H1 (cell line): ENCODE results near the gene NHS. TPM values are rescaled to one million over a fixed set of nuclear protein-coding genes. Genes with fewer than 3 reads are reported as not detected.

Experiments
- CTCF ChIA-PET: fragments of 300-600 bp; sonication (Branson Sonifier 250); formaldehyde crosslinking; loops from one replicate; lab custom pipeline; 2021; ENCODE audit not compliant: partially characterized antibody; lab: Charles Lee
- POLR2A ChIA-PET: fragments of 300-600 bp; sonication (Branson Sonifier 250); formaldehyde crosslinking; loops from one replicate; lab custom pipeline; 2021; ENCODE audit warnings: inconsistent platforms; ENCODE audit not compliant: partially characterized antibody; lab: Charles Lee
- DNase-seq, 2 experiments: peaks; one replicate each; pipeline versions ENCODE4 v3.0.0 to v3.0.0-alpha.2; 2010 to 2022; ENCODE audit warnings: low spot score in 2 of 2, low read depth in 1 of 2, mixed read lengths in 1 of 2
- FAIRE-seq: peaks from 2 replicates; lab custom pipeline; 2011; peaks lifted over from hg19 to GRCh38; lab: Jason Lieb, UNC
- H2AFZ ChIP-seq: 2 replicates; pipeline ENCODE4 v1.8.1; 2012; ENCODE audit warnings: low read length, inconsistent platforms
- H2AK5ac ChIP-seq: 2 replicates; pipeline ENCODE4 v1.6.1; 2013; ENCODE audit warnings: low read depth, low read length
- H2BK120ac ChIP-seq: replicated peaks from 2 replicates; pipeline ENCODE3; 2013; ENCODE audit warnings: low read depth, low read length, inconsistent platforms
- H2BK12ac ChIP-seq: 2 replicates; pipeline ENCODE4 v1.6.1; 2013; ENCODE audit warnings: low read depth, low read length
- H2BK15ac ChIP-seq: 2 replicates; pipeline ENCODE4 v1.6.1; 2013; ENCODE audit warnings: low read length
- H2BK20ac ChIP-seq: 2 replicates; pipeline ENCODE4 v1.6.1; 2013; ENCODE audit warnings: low read length
- H2BK5ac ChIP-seq: 2 replicates; pipeline ENCODE4 v1.6.1; 2013; ENCODE audit warnings: low read depth, low read length
- H3K14ac ChIP-seq: 2 replicates; pipeline ENCODE4 v1.6.1; 2013; ENCODE audit warnings: inconsistent platforms; ENCODE audit not compliant: insufficient read length
- H3K18ac ChIP-seq: 2 replicates; pipeline ENCODE4 v1.6.1; 2013; ENCODE audit warnings: low read length; ENCODE audit errors: extremely low read depth
- H3K23ac ChIP-seq: 2 replicates; pipeline ENCODE4 v1.6.1; 2013; ENCODE audit warnings: inconsistent platforms; ENCODE audit not compliant: insufficient read length
- H3K23me2 ChIP-seq: 2 replicates; pipeline ENCODE4 v1.6.1; 2013; ENCODE audit warnings: low read depth, low read length
- H3K27ac ChIP-seq: 2 replicates; pipeline ENCODE4 v1.6.1; 2011; ENCODE audit warnings: low read depth, low read length, inconsistent platforms
- H3K27me3 ChIP-seq, 4 experiments: replicated peaks in 1 of 4; 1 replicate in 1 of 4; 2 replicates in 3 of 4; pipeline versions ENCODE4 v1.6.1 to v1.8.1; 2011 to 2013; ENCODE audit warnings: low read length in 3 of 4, mild to moderate bottlenecking in 3 of 4, inconsistent platforms in 2 of 4, mixed read lengths in 2 of 4, moderate library complexity in 1 of 4; ENCODE audit not compliant: control insufficient read depth in 3 of 4, insufficient read depth in 3 of 4; ENCODE audit errors: extremely low read depth in 1 of 4
- H3K36me3 ChIP-seq, 4 experiments: 2 replicates each; pipeline versions ENCODE4 v1.6.1 to v1.8.1; 2011 to 2013; ENCODE audit warnings: mild to moderate bottlenecking in 4 of 4, low read length in 3 of 4, moderate library complexity in 2 of 4, control low read depth in 1 of 4, inconsistent platforms in 1 of 4; ENCODE audit not compliant: insufficient read depth in 4 of 4, control insufficient read depth in 2 of 4
- H3K4ac ChIP-seq: replicated peaks from 2 replicates; pipeline ENCODE3; 2013; ENCODE audit warnings: low read length, low read depth, mixed read lengths, inconsistent platforms; ENCODE audit not compliant: insufficient read length
- H3K4me1 ChIP-seq, 4 experiments: replicated peaks in 1 of 4; 1 replicate in 1 of 4; 2 replicates in 3 of 4; pipeline versions ENCODE4 v1.6.1 to v1.8.1; 2011 to 2013; ENCODE audit warnings: low read length in 3 of 4, inconsistent platforms in 2 of 4, mixed read lengths in 1 of 4; ENCODE audit not compliant: insufficient read depth in 4 of 4, control insufficient read depth in 3 of 4
- H3K4me2 ChIP-seq, 2 experiments: 2 replicates each; pipeline versions ENCODE4 v1.6.1 to v1.8.1; 2011 to 2013; ENCODE audit warnings: low read depth in 2 of 2, low read length in 2 of 2, control low read depth in 1 of 2, inconsistent platforms in 1 of 2, mild to moderate bottlenecking in 1 of 2; ENCODE audit not compliant: insufficient read depth in 1 of 2
- H3K4me3 ChIP-seq, 4 experiments: fragments of 200-600, 300-600 bp in 1 of 4; sonication (generic), shearing (Covaris generic), sonication (Bioruptor Twin) in 1 of 4; 2 replicates each; pipeline versions ENCODE4 v1.5.1 to v1.8.1; 2011 to 2016; ENCODE audit warnings: low read length in 4 of 4, low read depth in 3 of 4, control low read depth in 2 of 4, inconsistent platforms in 2 of 4, mild to moderate bottlenecking in 2 of 4, mixed read lengths in 1 of 4, moderate library complexity in 1 of 4; ENCODE audit not compliant: insufficient read depth in 2 of 4; ENCODE audit errors: extremely low read depth in 1 of 4
- H3K56ac ChIP-seq: replicated peaks from 2 replicates; pipeline ENCODE3; 2013; ENCODE audit warnings: low read depth, mild to moderate bottlenecking, mixed read lengths, low read length, inconsistent platforms; ENCODE audit not compliant: insufficient read length
- H3K79me1 ChIP-seq: 2 replicates; pipeline ENCODE4 v1.6.1; 2013; ENCODE audit warnings: low read depth, low read length, control low read depth
- H3K79me2 ChIP-seq, 2 experiments: 2 replicates each; pipeline versions ENCODE4 v1.6.1 to v1.8.1; 2012 to 2013; ENCODE audit warnings: low read length in 2 of 2, mild to moderate bottlenecking in 2 of 2, inconsistent platforms in 1 of 2; ENCODE audit not compliant: insufficient read depth in 2 of 2, control insufficient read depth in 1 of 2
- H3K9ac ChIP-seq, 4 experiments: replicated peaks in 1 of 4; 1 replicate in 1 of 4; 2 replicates in 3 of 4; pipeline versions ENCODE4 v1.6.1 to v1.8.1; 2011 to 2013; ENCODE audit warnings: low read depth in 3 of 4, low read length in 3 of 4, control low read depth in 2 of 4, mild to moderate bottlenecking in 2 of 4, moderate library complexity in 2 of 4, inconsistent platforms in 1 of 4; ENCODE audit errors: extremely low read depth in 1 of 4
- H3K9me3 ChIP-seq, 2 experiments: 2 replicates each; pipeline versions ENCODE4 v1.6.1 to v1.8.1; 2012 to 2013; ENCODE audit warnings: mild to moderate bottlenecking in 2 of 2, moderate library complexity in 2 of 2, control low read depth in 1 of 2, inconsistent platforms in 1 of 2, low read depth in 1 of 2, low read length in 1 of 2, mixed read lengths in 1 of 2; ENCODE audit not compliant: insufficient read depth in 2 of 2
- H4K20me1 ChIP-seq, 2 experiments: replicated peaks in 1 of 2; 2 replicates each; pipeline versions ENCODE3 to v1.8.1; 2011 to 2013; ENCODE audit warnings: inconsistent platforms in 2 of 2, low read length in 2 of 2, mild to moderate bottlenecking in 1 of 2; ENCODE audit not compliant: insufficient read depth in 2 of 2, control insufficient read depth in 1 of 2
- H4K5ac ChIP-seq: 2 replicates; pipeline ENCODE4 v1.6.1; 2013; ENCODE audit warnings: low read length, low read depth, mixed read lengths, inconsistent platforms; ENCODE audit not compliant: insufficient read length
- H4K8ac ChIP-seq: 2 replicates; pipeline ENCODE4 v1.8.0; 2013; ENCODE audit warnings: mild to moderate bottlenecking, moderate library complexity, low read length, inconsistent platforms; ENCODE audit not compliant: insufficient read depth; ENCODE audit errors: extremely low read depth
- H4K91ac ChIP-seq: replicated peaks from 2 replicates; pipeline ENCODE3; 2013; ENCODE audit warnings: low read length, mixed read lengths, inconsistent platforms; ENCODE audit not compliant: insufficient read length
- RNF2 ChIP-seq: fragments of 200-900, 300-1000 bp; sonication (generic); IDR thresholded peaks from 2 replicates; pipeline ENCODE4 v1.7.1; 2016; ENCODE audit warnings: borderline replicate concordance, low read depth, mild to moderate bottlenecking, antibody characterized with exemption, low read length; ENCODE audit not compliant: poor library complexity, severe bottlenecking; ENCODE audit errors: missing control alignments
- WGBS, 2 experiments: shearing (Covaris generic) in 1 of 2; methylation state at CpG; one replicate each; pipeline versions ENCODE4 v1.1.6 to v1.1.7; 2013 to 2015; ENCODE audit warnings: low lambda C conversion rate in 2 of 2, mixed read lengths in 2 of 2, inconsistent platforms in 1 of 2, low coverage in 1 of 2, missing lambda C conversion rate in 1 of 2; ENCODE audit not compliant: insufficient replicate concordance in 2 of 2, insufficient coverage in 1 of 2, insufficient read length in 1 of 2; ENCODE audit errors: extremely low coverage in 1 of 2, missing lambda C conversion rate in 1 of 2; 5-methylcytosine and 5-hydroxymethylcytosine counted together
- polyA plus RNA-seq, 7 experiments: library from polyadenylated mRNA; depleted of rRNA in 3 of 7; stranded (reverse) in 5 of 7; unstranded in 2 of 7; fragments of >200 nt in 5 of 7; fragments of 200-250 nt in 2 of 7; gene quantifications; 1 replicate in 5 of 7; 2 replicates in 1 of 7; 4 replicates in 1 of 7; pipeline versions ENCODE4 v1.2.1 to v1.2.3, GENCODE V29; 2011 to 2013; ENCODE audit warnings: missing spikeins in 2 of 7, mixed read lengths in 2 of 7
- total RNA-seq: library from RNA; stranded (reverse); fragmentation: NEBNext Ultra II Directional; extraction: Animal tissue kit (Norgen Biotek cat#: 25700); gene quantifications from 2 replicates; pipeline ENCODE4 v1.2.1, GENCODE V29; 2021

NHS gene
- total and polyA plus RNA-seq, 2 of the 8 experiments (the other 6 are each of a cell fraction or from before 2014, with no cell fraction given) = 2.2 to 6.7 TPM

DNA sequence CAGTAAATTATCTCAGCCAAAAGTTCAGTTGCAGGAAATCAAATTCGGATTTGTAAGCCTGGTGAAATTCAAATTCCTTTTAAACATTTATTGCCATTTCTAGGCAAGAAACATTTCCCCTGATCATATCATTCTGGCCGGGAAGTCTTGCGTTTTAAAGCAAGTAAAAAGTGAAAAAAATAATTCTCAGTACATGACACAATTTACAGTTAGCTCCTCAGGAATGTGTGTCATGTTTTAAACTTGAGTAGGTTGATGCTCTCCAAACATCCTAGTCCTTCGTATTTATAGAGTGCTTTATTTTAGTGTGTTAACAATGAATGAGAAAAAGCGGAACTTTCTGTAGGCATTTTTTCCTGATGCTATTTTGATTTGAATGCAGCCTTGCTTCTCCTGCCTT, 204.0 kb downstream of the NHS start:
- POLR2A ChIA-PET = no interaction called here
- DNase-seq = no peak
- 86% methylated on average over 5 of the region's 5 CpGs; no CpG with 5 or more reads in 1 of the 2 experiments for WGBS, 2 experiments

More for the DNA sequence above, 204.0 kb downstream of the NHS start:
- no peaks in the 10 kb centered on the region for H3K23me2 ChIP-seq
- H3K4ac ChIP-seq = no peak overlapping the region
- no peak overlapping the region for H2BK15ac ChIP-seq
- no peak for TF ChIP-seq RNF2
- H3K27me3 ChIP-seq = no peaks in the 10 kb centered on the region
- H3K27ac ChIP-seq = no peak overlapping the region
- H3K18ac ChIP-seq = no peak overlapping the region
- H3K4me3 ChIP-seq = no peak overlapping the region
- H2BK5ac ChIP-seq = no peak overlapping the region
- H3K4me2 ChIP-seq = no peak overlapping the region
- H4K91ac ChIP-seq = no peak overlapping the region
- no peak overlapping the region for H2BK120ac ChIP-seq
- H3K9ac ChIP-seq = no peak overlapping the region
- H2BK12ac ChIP-seq = no peak overlapping the region
- no peak overlapping the region for H4K5ac ChIP-seq
- H3K79me2 ChIP-seq = no peaks in the 10 kb centered on the region
- H2AK5ac ChIP-seq = no peak overlapping the region
- no peak for FAIRE-seq
- no peaks in the 10 kb centered on the region for H4K20me1 ChIP-seq
- CTCF ChIA-PET = interaction anchor here (1.9 kb wide), 1 partner anchor 11 kb away, joined by 9 read pairs; no protein-coding TSS in a partner anchor
- H3K56ac ChIP-seq = no peak overlapping the region
- no peaks in the 10 kb centered on the region for H3K9me3 ChIP-seq
- no peaks in the 10 kb centered on the region for H3K4me1 ChIP-seq
- no peak overlapping the region for H2AFZ ChIP-seq
- H3K79me1 ChIP-seq = no peaks in the 10 kb centered on the region
- no peak overlapping the region for H3K14ac ChIP-seq
- H2BK20ac ChIP-seq = no peak overlapping the region
- no peaks in the 10 kb centered on the region for H3K36me3 ChIP-seq
- H4K8ac ChIP-seq = no peak overlapping the region
- H3K23ac ChIP-seq = no peak overlapping the region
